ENCODE results near the gene SERPINH1. TPM values are rescaled to one million over a fixed set of nuclear protein-coding genes. Genes with fewer than 3 reads are reported as not detected.
A peak's percentile ranks its signal among the peaks of the same experiment; 100 is the strongest.

SERPINH1 gene
- polyA plus RNA-seq, 1 donor from 2014 or later: 1.8 TPM

- peaks cover 13% of the 10 kb centered on the region for H3K27me3 Mint-ChIP-seq
- H3K36me3 Mint-ChIP-seq: peaks cover 6% of the 10 kb centered on the region
- peak overlapping the region in 2 of 4 donors; percentile 26 to 88 for H3K4me3 Mint-ChIP-seq
- peaks cover 12 to 26% (median 19%) of the 10 kb centered on the region in 3 donors for H3K4me1 Mint-ChIP-seq
- H3K27ac Mint-ChIP-seq: no peak overlapping the region
- no peaks in the 10 kb centered on the region for H3K9me3 Mint-ChIP-seq
Measured at GRCh38 chr11:75538150-75538942, 23.7 kb upstream of the SERPINH1 start.

GRCh38 chr11:75539459-75540334 is 22.4 kb upstream of the SERPINH1 start:
- peaks cover 12 to 20% (median 19%) of the 10 kb centered on the region in 3 donors for H3K4me1 Mint-ChIP-seq
- H3K9me3 Mint-ChIP-seq: no peaks in the 10 kb centered on the region
- peak overlapping the region in 1 of 3 donors; percentile 1 for H3K27ac Mint-ChIP-seq
- H3K4me3 Mint-ChIP-seq: no peak overlapping the region
- H3K27me3 Mint-ChIP-seq: peaks cover 15% of the 10 kb centered on the region
- H3K36me3 Mint-ChIP-seq: peaks cover 8% of the 10 kb centered on the region

GRCh38 chr11:75541193-75542087 is 20.6 kb upstream of the SERPINH1 start:
- H3K9me3 Mint-ChIP-seq: no peaks in the 10 kb centered on the region
- H3K4me1 Mint-ChIP-seq: peaks cover 12 to 20% (median 18%) of the 10 kb centered on the region in 3 donors
- no peak overlapping the region for H3K27ac Mint-ChIP-seq
- peaks cover 8% of the 10 kb centered on the region for H3K36me3 Mint-ChIP-seq
- H3K27me3 Mint-ChIP-seq: peaks cover 18% of the 10 kb centered on the region
- no peak overlapping the region for H3K4me3 Mint-ChIP-seq

DNA sequence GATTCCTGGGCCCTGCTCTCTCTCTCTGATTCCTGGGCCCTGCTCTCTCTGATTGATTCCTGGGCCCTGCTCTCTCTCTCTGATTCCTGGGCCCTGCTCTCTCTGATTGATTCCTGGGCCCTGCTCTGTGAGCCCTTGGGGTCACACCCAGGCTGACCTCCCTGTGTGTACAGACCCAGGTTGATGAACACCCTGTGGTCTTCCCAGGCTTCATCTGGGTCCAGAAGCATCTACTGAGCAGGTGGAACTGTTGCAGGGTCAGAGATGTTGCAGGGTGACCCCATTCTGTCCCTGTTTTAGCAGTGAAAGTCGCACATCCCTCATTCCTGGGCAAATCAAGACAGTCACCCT is 20.0 kb upstream of the SERPINH1 start:
- Mint-ChIP-seq H3K27ac (no peak overlapping the region), H3K4me1 (peaks cover 8 to 16% (median 13%) of the 10 kb centered on the region in 3 donors), H3K36me3 (peaks cover 4% of the 10 kb centered on the region), H3K4me3 (no peak overlapping the region), H3K9me3 (no peaks in the 10 kb centered on the region), H3K27me3 (peaks cover 14% of the 10 kb centered on the region)

DNA sequence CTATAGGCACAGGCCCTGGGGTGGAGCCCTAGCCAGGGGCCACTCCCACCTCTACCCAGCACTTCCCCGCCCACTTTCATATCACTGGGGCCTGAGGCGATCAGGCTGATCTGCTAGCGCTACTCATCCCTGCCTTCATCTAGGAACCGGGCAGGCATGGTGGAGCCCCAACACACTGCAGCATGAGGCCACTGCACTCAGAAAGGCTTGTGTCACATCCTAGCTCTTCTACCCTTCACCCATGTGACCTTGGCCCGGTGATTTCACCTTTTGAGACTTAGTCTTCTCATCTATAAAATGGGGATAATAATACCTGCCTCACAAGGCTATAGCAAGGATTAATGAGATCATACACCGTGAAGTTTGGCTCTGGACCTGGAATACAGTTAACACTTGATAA is 18.2 kb upstream of the SERPINH1 start:
- peaks cover 4% of the 10 kb centered on the region for H3K36me3 Mint-ChIP-seq
- peaks cover 10% of the 10 kb centered on the region for H3K27me3 Mint-ChIP-seq
- H3K27ac Mint-ChIP-seq: no peak overlapping the region
- H3K4me1 Mint-ChIP-seq: no peaks in the 10 kb centered on the region
- no peaks in the 10 kb centered on the region for H3K9me3 Mint-ChIP-seq
- no peak overlapping the region for H3K4me3 Mint-ChIP-seq

DNA sequence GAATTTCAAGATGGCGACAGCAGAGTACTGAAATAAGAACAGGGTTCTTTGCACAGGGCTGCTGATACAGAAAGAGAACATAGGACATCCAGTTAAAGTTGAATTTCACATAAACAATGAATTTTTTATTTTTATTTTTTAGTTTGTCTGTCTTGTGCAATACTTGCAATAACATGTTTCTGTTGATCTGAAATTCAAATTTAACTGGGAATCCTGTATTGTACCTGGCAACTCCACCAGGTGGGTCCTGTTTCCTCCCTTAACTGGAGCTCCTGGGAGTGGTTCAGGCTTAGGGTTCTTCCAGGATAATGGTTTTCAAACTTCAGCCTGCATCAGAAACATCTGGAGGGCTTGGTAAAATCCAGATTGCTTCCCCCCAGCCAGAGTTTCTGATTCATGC is 14.9 kb upstream of the SERPINH1 start:
- no peaks in the 10 kb centered on the region for H3K4me1 Mint-ChIP-seq
- H3K36me3 Mint-ChIP-seq: peaks cover 2% of the 10 kb centered on the region
- H3K4me3 Mint-ChIP-seq: no peak overlapping the region
- H3K27ac Mint-ChIP-seq: no peak overlapping the region
- peaks cover 10% of the 10 kb centered on the region for H3K27me3 Mint-ChIP-seq
- H3K9me3 Mint-ChIP-seq: no peaks in the 10 kb centered on the region

- Mint-ChIP-seq H3K27me3 (peaks cover 10% of the 10 kb centered on the region), H3K4me3 (no peak overlapping the region), H3K9me3 (no peaks in the 10 kb centered on the region), H3K4me1 (no peaks in the 10 kb centered on the region), H3K36me3 (peaks cover 2% of the 10 kb centered on the region), H3K27ac (no peak overlapping the region)
Measured at GRCh38 chr11:75547617-75548058, 14.4 kb upstream of the SERPINH1 start.

GRCh38 chr11:75548595-75549272 is 13.3 kb upstream of the SERPINH1 start:
- no peaks in the 10 kb centered on the region for H3K4me1 Mint-ChIP-seq
- no peaks in the 10 kb centered on the region for H3K9me3 Mint-ChIP-seq
- H3K36me3 Mint-ChIP-seq: peaks cover 2% of the 10 kb centered on the region
- no peak overlapping the region for H3K4me3 Mint-ChIP-seq
- peaks cover 10% of the 10 kb centered on the region for H3K27me3 Mint-ChIP-seq
- H3K27ac Mint-ChIP-seq: no peak overlapping the region

- H3K9me3 Mint-ChIP-seq: no peaks in the 10 kb centered on the region
- H3K36me3 Mint-ChIP-seq: no peaks in the 10 kb centered on the region
- no peak overlapping the region for H3K27ac Mint-ChIP-seq
- H3K4me3 Mint-ChIP-seq: no peak overlapping the region
- peaks cover 10% of the 10 kb centered on the region for H3K27me3 Mint-ChIP-seq
- H3K4me1 Mint-ChIP-seq: no peaks in the 10 kb centered on the region
Measured at GRCh38 chr11:75549370-75549958, 12.6 kb upstream of the SERPINH1 start.

DNA sequence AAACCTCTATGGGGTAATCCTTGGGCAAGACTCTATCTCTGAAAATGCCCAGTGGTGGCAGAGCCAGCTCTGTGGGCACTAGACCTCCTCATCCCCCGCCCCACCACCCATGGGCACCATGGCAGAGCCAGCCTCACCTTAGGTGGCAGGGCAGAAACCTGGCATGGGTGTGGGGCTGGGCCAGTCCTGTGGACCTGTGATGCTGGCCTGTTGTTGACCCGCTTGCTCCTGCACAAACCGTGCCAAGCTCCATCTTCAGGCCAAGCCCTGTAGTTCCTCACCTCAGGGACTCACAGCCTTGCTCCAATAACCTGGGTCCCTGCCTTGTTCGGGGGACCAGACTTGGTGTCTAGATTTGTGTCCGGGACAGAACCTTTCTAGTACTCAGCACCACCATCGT is 8.9 kb upstream of the SERPINH1 start:
- H3K27me3 Mint-ChIP-seq: peaks cover 9% of the 10 kb centered on the region
- no peak overlapping the region for H3K4me3 Mint-ChIP-seq
- no peaks in the 10 kb centered on the region for H3K9me3 Mint-ChIP-seq
- H3K4me1 Mint-ChIP-seq: no peaks in the 10 kb centered on the region
- no peak overlapping the region for H3K27ac Mint-ChIP-seq
- no peaks in the 10 kb centered on the region for H3K36me3 Mint-ChIP-seq

DNA sequence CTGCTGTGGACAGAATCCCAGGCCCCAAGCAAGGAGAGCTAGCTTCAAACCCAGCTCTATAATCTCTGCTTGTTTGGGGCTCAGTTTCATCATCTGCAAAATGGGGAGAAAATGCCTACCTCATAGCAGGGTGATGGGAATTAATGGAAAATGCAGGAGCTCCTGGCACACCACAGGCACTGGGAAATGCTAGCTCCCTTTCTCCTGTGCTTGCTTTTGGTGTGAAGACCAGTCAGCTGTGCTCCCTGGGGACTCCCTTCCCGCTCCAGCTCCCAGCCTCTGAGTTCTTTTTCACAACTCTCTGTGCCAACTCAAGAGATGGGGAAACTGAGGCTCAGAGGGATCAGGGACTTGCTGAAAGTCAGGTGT is 8.2 kb upstream of the SERPINH1 start:
- Mint-ChIP-seq H3K4me3 (no peak overlapping the region), H3K9me3 (no peaks in the 10 kb centered on the region), H3K27me3 (peaks cover 9% of the 10 kb centered on the region), H3K4me1 (no peaks in the 10 kb centered on the region), H3K27ac (no peak overlapping the region), H3K36me3 (no peaks in the 10 kb centered on the region)

DNA sequence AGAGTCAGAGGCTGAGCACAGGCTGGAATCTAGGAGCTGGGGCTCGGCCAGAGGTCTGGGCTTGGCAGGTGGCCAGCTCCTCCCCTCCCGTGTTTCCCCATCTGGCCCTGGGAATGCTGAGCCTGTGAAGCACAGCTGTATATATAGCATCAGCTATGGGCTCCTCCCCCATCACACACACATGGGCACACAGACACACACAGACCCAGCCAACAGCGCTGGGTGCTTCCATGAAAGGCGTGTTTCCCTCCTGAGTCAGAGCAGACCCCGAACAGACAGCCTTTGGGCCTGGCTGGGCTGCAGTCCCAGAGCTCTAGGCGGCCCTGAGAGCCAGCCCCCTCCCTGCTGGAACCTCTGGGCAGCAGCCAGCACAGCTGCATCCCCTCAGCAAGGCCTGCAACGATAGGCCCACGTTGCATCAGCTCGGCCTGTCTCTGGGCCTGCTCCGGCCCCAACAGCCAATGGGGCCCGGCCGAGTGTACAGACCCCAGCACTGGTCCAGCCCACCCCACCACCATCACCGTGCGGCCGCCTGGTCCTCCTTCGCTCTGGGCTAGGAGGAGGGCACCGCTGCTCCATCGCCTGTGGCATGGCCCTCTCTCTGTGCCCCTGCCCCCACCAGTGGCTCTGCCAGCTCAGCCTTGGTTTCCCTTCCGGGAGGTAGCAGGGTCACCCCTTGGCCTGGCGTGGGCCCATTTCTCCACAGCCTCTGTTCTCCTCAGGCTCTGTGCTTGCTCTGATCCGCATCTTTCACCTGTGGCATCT is 7.6 kb upstream of the SERPINH1 start:
- Mint-ChIP-seq H3K4me1 (no peaks in the 10 kb centered on the region), H3K27me3 (peaks cover 9% of the 10 kb centered on the region), H3K27ac (no peak overlapping the region), H3K36me3 (no peaks in the 10 kb centered on the region), H3K9me3 (no peaks in the 10 kb centered on the region), H3K4me3 (no peak overlapping the region)

DNA sequence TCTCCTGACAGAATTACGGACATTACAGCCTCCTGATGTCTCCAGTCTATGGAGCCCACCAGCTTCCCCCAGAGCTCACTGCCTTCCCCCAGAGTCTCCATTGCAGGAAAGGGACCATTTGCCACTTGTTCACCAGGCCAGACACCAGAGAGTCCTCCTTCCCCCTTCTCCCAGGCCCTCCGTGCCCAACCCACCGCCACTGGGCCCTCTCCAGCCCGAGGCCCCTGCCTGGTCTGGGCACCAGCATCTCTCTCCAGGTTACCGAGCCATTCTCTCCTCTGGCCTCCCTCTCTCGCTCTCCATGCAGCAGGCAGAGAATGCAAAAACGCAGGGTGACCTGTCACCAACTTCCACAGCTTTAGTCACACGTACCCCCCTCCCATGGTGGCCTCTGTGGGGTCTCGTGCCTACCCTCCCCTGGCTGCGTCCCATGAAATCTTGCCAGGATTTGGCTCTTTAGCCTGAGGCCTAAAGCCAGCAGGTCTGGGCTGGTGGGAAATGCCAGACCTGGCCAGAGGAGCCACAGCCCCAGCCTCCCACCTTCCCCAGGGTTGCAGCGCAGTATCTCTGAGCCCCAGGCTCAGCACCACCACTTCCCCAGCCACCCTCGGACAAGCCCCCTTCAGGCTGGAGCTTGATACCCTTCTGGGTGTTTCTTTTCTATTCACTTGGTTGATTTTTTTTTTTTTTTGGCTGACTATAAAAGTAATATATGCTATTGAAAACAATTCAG is 6.8 kb upstream of the SERPINH1 start:
- Mint-ChIP-seq H3K27me3 (peaks cover 10% of the 10 kb centered on the region), H3K9me3 (no peaks in the 10 kb centered on the region), H3K27ac (no peak overlapping the region), H3K36me3 (no peaks in the 10 kb centered on the region), H3K4me3 (no peak overlapping the region), H3K4me1 (no peaks in the 10 kb centered on the region)
